ENCODE data around the gene KRTAP5-10.

DNA sequence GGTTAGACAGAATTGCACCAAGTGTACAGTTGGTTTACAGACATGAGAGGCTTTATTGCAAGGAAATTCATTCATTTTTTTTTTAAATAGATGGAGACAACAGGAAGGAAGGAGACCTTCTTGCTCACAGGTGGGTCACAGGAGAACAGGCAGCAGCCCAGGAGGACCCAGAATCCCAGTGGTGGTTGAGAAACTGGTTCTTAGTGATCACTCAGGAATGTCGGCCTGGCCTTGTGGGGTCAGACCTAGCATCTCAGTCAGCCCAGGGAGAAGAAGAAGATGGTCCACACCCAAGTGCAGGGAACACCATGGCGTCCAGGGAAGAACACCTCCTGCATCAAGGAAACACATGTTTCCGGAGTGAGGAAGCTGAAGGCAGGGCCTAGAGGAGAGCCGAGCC lies 16.5 kb downstream of the KRTAP5-10 start:
- TF ChIP-seq, protein P1, sequence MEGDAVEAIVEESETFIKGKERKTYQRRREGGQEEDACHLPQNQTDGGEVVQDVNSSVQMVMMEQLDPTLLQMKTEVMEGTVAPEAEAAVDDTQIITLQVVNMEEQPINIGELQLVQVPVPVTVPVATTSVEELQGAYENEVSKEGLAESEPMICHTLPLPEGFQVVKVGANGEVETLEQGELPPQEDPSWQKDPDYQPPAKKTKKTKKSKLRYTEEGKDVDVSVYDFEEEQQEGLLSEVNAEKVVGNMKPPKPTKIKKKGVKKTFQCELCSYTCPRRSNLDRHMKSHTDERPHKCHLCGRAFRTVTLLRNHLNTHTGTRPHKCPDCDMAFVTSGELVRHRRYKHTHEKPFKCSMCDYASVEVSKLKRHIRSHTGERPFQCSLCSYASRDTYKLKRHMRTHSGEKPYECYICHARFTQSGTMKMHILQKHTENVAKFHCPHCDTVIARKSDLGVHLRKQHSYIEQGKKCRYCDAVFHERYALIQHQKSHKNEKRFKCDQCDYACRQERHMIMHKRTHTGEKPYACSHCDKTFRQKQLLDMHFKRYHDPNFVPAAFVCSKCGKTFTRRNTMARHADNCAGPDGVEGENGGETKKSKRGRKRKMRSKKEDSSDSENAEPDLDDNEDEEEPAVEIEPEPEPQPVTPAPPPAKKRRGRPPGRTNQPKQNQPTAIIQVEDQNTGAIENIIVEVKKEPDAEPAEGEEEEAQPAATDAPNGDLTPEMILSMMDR (IDR thresholded peaks at IDR 0.05) = no peak
- no peak for TF ChIP-seq POLR2A (IDR thresholded peaks at IDR 0.05)
